Inflammatory macrophage (primary cell): ENCODE data around the gene TALDO1.

Experiments used
- DNase-seq, 2 donors: peaks; one replicate each; pipeline ENCODE4 v3.0.0-alpha.2; 2020 to 2022

TALDO1 gene

DNA sequence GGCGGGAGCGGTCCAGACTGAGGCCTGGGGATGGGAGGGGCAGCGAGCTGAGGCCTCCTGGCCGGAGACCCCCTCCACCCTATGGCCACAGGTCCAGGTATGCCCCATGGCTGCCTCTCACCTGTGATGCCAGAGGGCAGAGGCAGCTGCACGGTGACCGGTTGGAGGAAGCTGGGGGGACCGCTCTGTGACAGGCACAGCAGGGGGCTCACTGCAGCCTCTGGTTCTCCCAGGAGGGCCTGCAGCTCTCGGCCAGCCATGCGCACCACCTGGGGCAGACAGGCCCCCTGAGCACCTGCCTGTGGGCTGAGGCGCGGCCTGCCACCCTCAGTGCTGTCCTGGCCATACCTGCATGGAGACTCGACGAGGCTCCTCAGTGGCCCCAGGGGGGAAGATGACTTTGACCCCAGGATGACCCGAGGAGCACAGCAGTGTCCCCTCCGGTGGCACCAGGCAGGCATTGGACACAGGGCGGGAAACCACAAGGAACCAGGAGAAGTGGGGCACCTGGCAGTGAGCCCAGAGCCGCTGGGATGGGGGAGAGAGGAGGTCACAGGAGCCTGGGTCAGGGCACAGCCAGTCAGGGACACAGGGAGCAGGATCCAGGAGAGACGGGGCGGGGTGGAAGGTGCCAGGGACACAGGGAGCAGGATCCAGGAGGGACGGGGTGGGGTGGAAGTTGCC, 54.0 kb downstream of the TALDO1 start:
- DNase-seq, result no peak

DNA sequence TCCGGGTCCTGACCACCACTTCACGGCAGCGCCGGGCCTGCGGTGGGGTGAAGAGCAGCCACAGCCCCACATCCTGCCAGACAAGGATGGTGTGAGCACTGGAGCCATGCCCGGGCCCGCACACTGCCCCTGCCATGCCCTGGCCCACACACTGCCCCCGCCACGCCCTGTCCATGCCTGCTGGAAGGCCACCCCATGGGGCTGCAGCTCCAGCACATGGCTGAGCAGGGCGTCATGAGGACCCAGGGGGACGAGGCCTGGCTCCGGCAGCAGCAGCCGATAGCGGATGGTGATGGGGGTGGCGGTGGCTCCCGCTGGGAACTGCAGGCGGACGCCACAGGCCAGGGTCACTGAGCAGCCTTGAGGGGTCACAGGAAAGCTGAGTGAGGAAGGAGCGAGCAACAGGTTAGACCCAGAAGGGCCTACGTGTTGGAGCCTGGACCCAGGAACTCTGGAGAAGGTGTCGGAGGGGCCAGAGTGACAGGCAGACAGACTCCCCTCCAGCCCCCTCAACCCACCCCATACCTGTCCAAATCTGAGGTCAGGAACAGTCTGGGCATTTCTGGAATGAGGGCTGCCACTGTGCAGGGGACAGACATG, 54.9 kb downstream of the TALDO1 start:
- no peak for DNase-seq

GRCh38 chr11:802693-803466, 55.6 kb downstream of the TALDO1 start:
- DNase-seq, result no peak

- no peak for DNase-seq
Observed at GRCh38 chr11:803467-803742, 56.1 kb downstream of the TALDO1 start.

GRCh38 chr11:803770-804598, 56.7 kb downstream of the TALDO1 start:
- DNase-seq, result no peak

- no peak for DNase-seq
Observed at GRCh38 chr11:804599-804964, 57.3 kb downstream of the TALDO1 start.

DNA sequence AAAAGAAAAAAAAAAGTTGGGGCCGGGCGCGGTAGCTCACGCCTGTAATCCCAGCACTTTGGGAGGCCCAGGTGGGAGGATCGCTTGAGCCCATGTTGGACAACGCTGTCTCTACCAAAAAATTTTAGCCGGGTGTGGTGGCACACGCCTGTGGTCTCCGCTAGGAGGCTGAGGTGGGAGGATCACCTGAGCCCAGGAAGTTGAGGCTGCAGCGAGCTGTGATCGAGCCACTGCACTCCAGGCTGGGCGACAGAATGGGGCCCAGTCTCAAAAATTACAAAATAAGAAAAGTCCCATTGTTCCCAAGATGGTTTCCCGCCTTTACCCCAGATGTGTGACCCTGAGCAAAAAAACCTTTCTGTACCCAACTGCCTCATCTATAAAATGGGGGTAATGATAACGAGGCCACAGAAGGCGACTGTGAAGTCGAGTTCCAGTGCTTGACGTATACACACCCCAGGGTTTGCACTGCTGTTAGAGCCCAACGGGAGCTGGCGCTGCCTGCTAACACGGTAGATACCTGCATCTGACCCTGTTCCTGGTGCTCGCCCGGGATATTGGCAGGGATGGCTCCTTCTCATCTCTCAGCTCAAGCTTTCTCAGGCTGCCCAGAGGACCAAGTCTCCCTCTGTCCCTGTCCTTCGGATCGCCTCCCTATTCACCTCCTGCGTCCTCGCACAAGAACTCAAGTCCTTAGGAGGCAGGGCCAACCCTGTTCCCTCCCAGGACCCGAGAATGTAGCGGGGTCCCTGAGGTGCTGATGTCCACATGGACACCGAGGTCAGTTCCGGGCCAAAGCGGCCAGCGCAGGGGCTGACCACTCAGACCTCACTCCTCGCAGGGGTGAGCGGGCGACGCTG, 61.4 kb downstream of the TALDO1 start:
- no peak for DNase-seq

GRCh38 chr11:809287-810039, 62.2 kb downstream of the TALDO1 start, which contains the start of gene RPLP2:
RPLP2 (plus strand) TSS chr11:809967; CDS start chr11:810235, 268 bp downstream.
- peak; percentile 98 to 99 for DNase-seq

- DNase-seq, result peak in 1 of 2 donors; percentile 29
Observed at GRCh38 chr11:810040-810567, 62.8 kb downstream of the TALDO1 start.

- no peak for DNase-seq
Observed at GRCh38 chr11:811446-812245, 64.4 kb downstream of the TALDO1 start.

DNA sequence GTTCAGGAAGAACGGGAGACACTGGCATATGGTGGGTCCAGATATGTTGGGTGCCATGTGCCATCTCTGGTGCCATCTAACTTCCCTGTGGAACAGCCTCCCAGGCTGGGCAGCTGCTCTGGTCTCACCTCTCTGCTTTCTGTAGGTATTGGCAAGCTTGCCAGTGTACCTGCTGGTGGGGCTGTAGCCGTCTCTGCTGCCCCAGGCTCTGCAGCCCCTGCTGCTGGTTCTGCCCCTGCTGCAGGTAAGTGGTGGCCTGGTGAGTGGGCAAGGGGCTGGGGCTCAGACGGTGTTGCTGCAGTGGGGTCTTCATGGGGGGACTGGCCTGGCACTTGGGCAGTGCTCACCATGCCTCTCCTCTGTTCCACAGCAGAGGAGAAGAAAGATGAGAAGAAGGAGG, 65.1 kb downstream of the TALDO1 start:
- no peak for DNase-seq

- DNase-seq, result no peak
Observed at GRCh38 chr11:813072-813455, 65.8 kb downstream of the TALDO1 start.

DNA sequence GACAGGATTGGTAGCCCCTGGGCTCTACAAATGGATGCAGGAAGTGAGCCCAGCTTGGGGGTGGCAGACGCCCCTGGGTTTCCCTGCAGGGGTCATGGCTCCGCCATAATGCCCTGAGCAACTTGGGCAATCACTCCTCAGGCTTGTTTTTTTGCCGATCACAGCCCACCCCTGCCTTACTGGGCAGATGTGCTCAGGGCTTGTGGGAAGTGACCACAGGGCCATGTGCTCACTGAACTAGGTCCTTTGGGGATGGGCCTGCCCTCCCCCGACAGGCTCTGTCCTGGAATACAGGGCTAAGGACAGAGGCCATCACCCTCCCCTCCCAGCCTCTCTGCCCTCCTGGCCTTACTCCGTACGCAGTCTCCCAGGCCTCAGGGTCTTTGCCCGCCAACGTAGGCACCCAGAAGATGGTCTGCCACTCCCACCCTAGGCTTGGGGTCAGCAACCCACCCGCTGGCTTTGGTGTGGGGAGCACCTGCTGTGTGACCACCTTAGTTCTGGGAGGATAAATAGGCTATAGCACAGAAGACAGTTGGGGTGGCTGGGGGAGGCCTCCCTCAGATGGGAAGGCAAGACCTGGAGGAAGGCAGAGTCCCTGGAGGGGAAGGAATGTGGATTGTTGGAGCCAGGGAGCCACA, 66.3 kb downstream of the TALDO1 start:
- no peak for DNase-seq
